Stimulated activated CD4-positive, alpha-beta T cell treated with anti-CD3 and anti-CD28 coated beads, Interleukin-15, amount 100 ng/mL, for 48 hours (primary cell): Measurements from ENCODE around the gene CHADL.
A peak's percentile ranks its signal among the peaks of the same experiment; 100 is the strongest.

ENCODE experiments used
- DNase-seq, 2 donors: peaks; one replicate each; pipeline ENCODE4 v3.0.0-alpha.2; 2020; ENCODE audit warnings: low read depth in 2 of 2

CHADL gene

GRCh38 chr22:41231369-41231768 is 9.4 kb downstream of the CHADL start:
- DNase-seq: no peak

- no peak for DNase-seq
These were observed 10.3 kb downstream of the CHADL start for GRCh38 chr22:41230401-41230785.

- DNase-seq: no peak
These were observed 10.9 kb downstream of the CHADL start for GRCh38 chr22:41229730-41230400.

- DNase-seq: no peak
These were observed 11.5 kb downstream of the CHADL start for GRCh38 chr22:41229215-41229614.

- DNase-seq: no peak
These were observed 13.7 kb downstream of the CHADL start for GRCh38 chr22:41226723-41227655.

- no peak for DNase-seq
These were observed 17.2 kb downstream of the CHADL start for GRCh38 chr22:41223535-41223934.

GRCh38 chr22:41222846-41223507 is 17.8 kb downstream of the CHADL start:
- DNase-seq: no peak

GRCh38 chr22:41217553-41218157 is 23.1 kb downstream of the CHADL start:
- DNase-seq: no peak

- DNase-seq: no peak
These were observed 23.7 kb downstream of the CHADL start for GRCh38 chr22:41216984-41217383.

- DNase-seq: no peak
These were observed 24.8 kb downstream of the CHADL start for GRCh38 chr22:41215926-41216325.

- DNase-seq: no peak
These were observed 25.3 kb downstream of the CHADL start for GRCh38 chr22:41215409-41215808.

- DNase-seq: no peak
These were observed 34.0 kb downstream of the CHADL start for GRCh38 chr22:41206719-41207118.

GRCh38 chr22:41204992-41205900 is 35.5 kb downstream of the CHADL start, which contains the start of gene L3MBTL2:
TSS of gene L3MBTL2 (plus strand) at chr22:41205312. CDS start at chr22:41205363, 51 bp downstream.
- DNase-seq: peak; percentile 98

- DNase-seq: no peak
These were observed 36.7 kb downstream of the CHADL start for GRCh38 chr22:41204066-41204465.

GRCh38 chr22:41203118-41203517 is 37.6 kb downstream of the CHADL start:
- no peak for DNase-seq

GRCh38 chr22:41201141-41201540 is 39.6 kb downstream of the CHADL start:
- DNase-seq: no peak

GRCh38 chr22:41198027-41198580 is 42.6 kb downstream of the CHADL start:
- peak; percentile 32 to 50 for DNase-seq

- DNase-seq: peak; percentile 50 to 80
These were observed 43.4 kb downstream of the CHADL start for GRCh38 chr22:41197038-41197972.

- DNase-seq: no peak
These were observed 46.9 kb downstream of the CHADL start for GRCh38 chr22:41193829-41194228.
